Smooth muscle cell (in vitro differentiated cells): ENCODE results near the gene HOXD8. TPM values are rescaled to one million over a fixed set of nuclear protein-coding genes. Genes with fewer than 3 reads are reported as not detected.

ENCODE experiments used
- DNase-seq: peaks from one replicate; lab custom pipeline; 2025; ENCODE audit not compliant: unreplicated experiment; lab: John Stamatoyannopoulos, UW
- H2AFZ ChIP-seq: fragments of 200-600 bp; sonication (generic); 2 replicates; pipeline ENCODE4 v1.6.0; 2016; ENCODE audit warnings: antibody characterized with exemption, low read depth, mild to moderate bottlenecking
- H3F3A ChIP-seq: fragments of 200-600 bp; sonication (generic); 2 replicates; pipeline ENCODE4 v1.6.0; 2017; ENCODE audit warnings: antibody characterized with exemption, low read depth
- H3K27ac ChIP-seq: fragments of 200-600 bp; sonication (generic); 2 replicates; pipeline ENCODE4 v1.5.1; 2016; ENCODE audit warnings: low read depth, mild to moderate bottlenecking
- H3K27me3 ChIP-seq: fragments of 200-600 bp; sonication (generic); 2 replicates; pipeline ENCODE4 v1.6.1; 2016; ENCODE audit warnings: low read depth, mild to moderate bottlenecking
- H3K36me3 ChIP-seq: fragments of 200-600 bp; sonication (generic); 2 replicates; pipeline ENCODE4 v1.5.1; 2016; ENCODE audit warnings: low read depth
- H3K4me1 ChIP-seq: fragments of 200-600 bp; sonication (generic); 2 replicates; pipeline ENCODE4 v1.5.1; 2016; ENCODE audit warnings: low read depth
- H3K4me2 ChIP-seq: fragments of 200-600 bp; sonication (generic); 2 replicates; pipeline ENCODE4 v1.6.0; 2016; ENCODE audit warnings: mild to moderate bottlenecking
- H3K4me3 ChIP-seq: fragments of 200-600 bp; sonication (generic); 2 replicates; pipeline ENCODE4 v1.5.1; 2016; ENCODE audit warnings: mild to moderate bottlenecking
- H3K79me2 ChIP-seq: fragments of 200-600 bp; sonication (generic); 2 replicates; pipeline ENCODE4 v1.6.0; 2016; ENCODE audit warnings: low read depth, mild to moderate bottlenecking
- H3K9ac ChIP-seq: fragments of 200-600 bp; sonication (generic); 2 replicates; pipeline ENCODE4 v1.6.0; 2016; ENCODE audit warnings: low read depth
- H3K9me3 ChIP-seq: fragments of 200-600 bp; sonication (generic); replicated peaks from 2 replicates; pipeline ENCODE4 v1.5.1; 2016; ENCODE audit warnings: low read depth
- H4K20me1 ChIP-seq: fragments of 200-600 bp; sonication (generic); 2 replicates; pipeline ENCODE4 v1.6.0; 2016; ENCODE audit warnings: low read depth
- WGBS: methylation state at CpG from one replicate; pipeline ENCODE4 v1.1.7; 2016; ENCODE audit warnings: low lambda C conversion rate; 5-methylcytosine and 5-hydroxymethylcytosine counted together
- polyA plus RNA-seq: library from polyadenylated mRNA; unstranded; fragments of >200 nt; fragmentation: Nextera tagmentation; extraction: Ambion mirVana; gene quantifications from 2 replicates; pipeline ENCODE4 v1.2.1, GENCODE V29; 2016
- total RNA-seq: library from RNA; depleted of rRNA; stranded (reverse); fragments of >200 nt; gene quantifications from 2 replicates; pipeline ENCODE4 v1.2.3, GENCODE V29; 2014
- TF ChIP-seq, protein P1 (sequence below): fragments of 200-600 bp; sonication (generic); IDR thresholded peaks from 2 replicates; pipeline ENCODE4 v1.5.1; 2017; ENCODE audit warnings: borderline replicate concordance, mild to moderate bottlenecking, antibody characterized with exemption; ENCODE audit not compliant: insufficient read depth, poor library complexity, severe bottlenecking

HOXD8 gene
- total and polyA plus RNA-seq, 2 experiments from 2014 or later = 0.13 TPM; not detected in 1

DNA sequence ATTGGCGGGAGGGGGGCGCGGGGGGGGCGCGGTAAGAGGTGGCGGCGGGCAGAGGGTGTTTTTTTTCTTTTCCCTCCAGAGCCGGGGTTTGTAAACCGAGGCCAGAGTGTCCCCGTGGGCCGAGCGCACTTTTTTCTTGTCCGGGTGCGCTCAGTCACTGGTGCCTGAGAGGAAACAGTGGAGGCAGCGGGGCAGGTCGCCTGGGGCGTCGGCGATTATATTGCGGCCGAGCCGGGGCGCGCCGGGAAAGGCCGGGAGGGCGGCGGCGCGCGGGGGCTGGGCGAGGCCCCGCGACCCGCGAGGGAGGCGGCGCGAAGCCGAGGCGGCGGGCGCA, 275 bp downstream of the HOXD8 start:
- Histone ChIP-seq H3K36me3 (no peaks in the 10 kb centered on the region), H4K20me1 (peaks cover 2% of the 10 kb centered on the region), H3K4me3 (peak overlapping the region; percentile 54), H3K4me1 (peaks cover 7% of the 10 kb centered on the region), H3K27ac (no peak overlapping the region), H3K27me3 (peaks cover 98% of the 10 kb centered on the region), H3F3A (no peaks in the 10 kb centered on the region), H3K79me2 (no peaks in the 10 kb centered on the region), H3K9ac (no peak overlapping the region), H3K9me3 (no peaks in the 10 kb centered on the region), H2AFZ (no peak overlapping the region), H3K4me2 (peak overlapping the region; percentile 87)
- under 1% methylated on average over 21 of the region's 43 CpGs for WGBS
- TF ChIP-seq, protein P1, sequence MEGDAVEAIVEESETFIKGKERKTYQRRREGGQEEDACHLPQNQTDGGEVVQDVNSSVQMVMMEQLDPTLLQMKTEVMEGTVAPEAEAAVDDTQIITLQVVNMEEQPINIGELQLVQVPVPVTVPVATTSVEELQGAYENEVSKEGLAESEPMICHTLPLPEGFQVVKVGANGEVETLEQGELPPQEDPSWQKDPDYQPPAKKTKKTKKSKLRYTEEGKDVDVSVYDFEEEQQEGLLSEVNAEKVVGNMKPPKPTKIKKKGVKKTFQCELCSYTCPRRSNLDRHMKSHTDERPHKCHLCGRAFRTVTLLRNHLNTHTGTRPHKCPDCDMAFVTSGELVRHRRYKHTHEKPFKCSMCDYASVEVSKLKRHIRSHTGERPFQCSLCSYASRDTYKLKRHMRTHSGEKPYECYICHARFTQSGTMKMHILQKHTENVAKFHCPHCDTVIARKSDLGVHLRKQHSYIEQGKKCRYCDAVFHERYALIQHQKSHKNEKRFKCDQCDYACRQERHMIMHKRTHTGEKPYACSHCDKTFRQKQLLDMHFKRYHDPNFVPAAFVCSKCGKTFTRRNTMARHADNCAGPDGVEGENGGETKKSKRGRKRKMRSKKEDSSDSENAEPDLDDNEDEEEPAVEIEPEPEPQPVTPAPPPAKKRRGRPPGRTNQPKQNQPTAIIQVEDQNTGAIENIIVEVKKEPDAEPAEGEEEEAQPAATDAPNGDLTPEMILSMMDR = no peak
- no peak for DNase-seq

DNA sequence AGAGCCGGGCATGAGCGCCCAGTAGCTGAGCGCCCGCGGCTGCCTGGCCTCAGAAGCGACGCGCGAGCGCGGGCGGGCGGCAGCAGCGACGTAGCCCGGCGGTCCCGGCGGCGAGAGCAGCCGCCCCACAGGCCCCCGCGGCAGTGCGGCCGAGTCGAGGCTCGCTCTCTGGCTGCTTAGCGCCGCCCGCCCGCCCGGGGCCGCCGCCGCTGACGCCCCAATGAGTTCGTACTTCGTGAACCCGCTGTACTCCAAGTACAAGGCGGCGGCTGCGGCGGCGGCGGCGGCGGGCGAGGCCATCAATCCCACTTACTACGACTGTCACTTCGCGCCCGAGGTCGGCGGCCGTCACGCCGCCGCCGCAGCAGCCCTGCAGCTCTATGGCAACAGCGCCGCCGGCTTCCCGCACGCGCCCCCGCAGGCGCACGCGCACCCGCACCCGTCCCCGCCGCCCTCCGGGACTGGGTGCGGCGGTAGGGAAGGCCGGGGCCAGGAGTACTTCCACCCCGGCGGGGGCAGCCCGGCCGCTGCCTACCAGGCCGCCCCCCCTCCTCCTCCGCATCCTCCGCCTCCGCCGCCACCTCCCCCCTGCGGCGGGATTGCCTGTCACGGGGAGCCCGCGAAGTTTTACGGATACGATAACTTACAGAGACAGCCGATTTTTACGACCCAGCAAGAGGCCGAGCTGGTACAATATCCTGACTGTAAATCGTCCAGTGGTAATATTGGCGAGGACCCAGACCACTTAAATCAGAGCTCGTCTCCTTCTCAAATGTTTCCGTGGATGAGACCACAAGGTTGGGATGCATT, 847 bp downstream of the HOXD8 start:
- Histone ChIP-seq H3K4me1 (peaks cover 7% of the 10 kb centered on the region), H3F3A (no peaks in the 10 kb centered on the region), H3K27ac (no peak overlapping the region), H3K9ac (no peak overlapping the region), H4K20me1 (no peaks in the 10 kb centered on the region), H3K27me3 (peaks cover 98% of the 10 kb centered on the region), H3K9me3 (no peaks in the 10 kb centered on the region), H3K79me2 (no peaks in the 10 kb centered on the region), H3K36me3 (no peaks in the 10 kb centered on the region), H2AFZ (peak overlapping the region; percentile 15), H3K4me2 (peak overlapping the region; percentile 87), H3K4me3 (peak overlapping the region; percentile 54)
- 1% methylated on average over 56 of the region's 100 CpGs for WGBS
- DNase-seq = no peak
- TF ChIP-seq, protein P1 = no peak

DNA sequence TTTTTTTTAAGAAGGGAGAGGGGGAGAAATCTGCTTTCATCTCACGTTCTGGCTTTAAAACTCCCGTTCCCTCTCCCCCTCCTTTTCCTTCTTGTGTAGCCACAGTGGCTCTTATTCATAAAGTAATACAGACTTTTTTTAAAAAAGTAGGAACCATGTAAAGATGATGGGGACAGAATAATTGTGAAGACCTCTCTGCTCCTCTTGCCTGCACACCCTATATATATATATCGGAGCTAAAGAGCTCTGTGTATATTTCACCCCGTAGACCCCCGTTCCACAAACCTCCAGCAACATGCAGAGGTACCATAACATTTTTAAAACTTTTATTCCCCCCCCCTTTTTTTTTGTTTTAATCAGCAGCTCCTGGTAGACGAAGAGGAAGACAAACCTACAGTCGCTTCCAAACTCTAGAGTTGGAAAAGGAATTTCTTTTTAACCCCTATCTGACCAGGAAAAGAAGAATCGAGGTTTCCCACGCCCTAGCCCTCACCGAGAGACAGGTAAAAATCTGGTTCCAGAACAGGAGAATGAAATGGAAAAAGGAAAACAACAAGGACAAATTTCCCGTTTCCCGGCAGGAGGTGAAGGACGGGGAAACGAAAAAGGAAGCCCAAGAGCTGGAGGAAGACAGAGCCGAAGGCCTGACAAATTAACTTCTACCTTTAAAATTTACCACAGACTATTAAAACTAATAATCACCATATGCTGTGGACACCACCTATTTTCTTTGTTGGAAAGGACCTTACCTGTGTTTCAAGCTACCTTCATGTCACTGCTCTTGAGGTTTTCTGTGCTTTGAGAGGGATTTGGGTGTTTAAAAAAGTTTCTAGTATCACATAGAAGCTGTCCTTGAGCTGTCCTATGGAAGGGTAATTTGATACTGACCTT, 1.7 kb downstream of the HOXD8 start:
- Histone ChIP-seq H3K27ac (no peak overlapping the region), H3K4me3 (peak overlapping the region; percentile 54), H3K4me2 (peak overlapping the region; percentile 87), H3K36me3 (no peaks in the 10 kb centered on the region), H3K9me3 (no peaks in the 10 kb centered on the region), H3K27me3 (peaks cover 98% of the 10 kb centered on the region), H3F3A (no peaks in the 10 kb centered on the region), H3K4me1 (peaks cover 7% of the 10 kb centered on the region), H3K9ac (no peak overlapping the region), H4K20me1 (no peaks in the 10 kb centered on the region), H3K79me2 (no peaks in the 10 kb centered on the region), H2AFZ (no peak overlapping the region)
- WGBS = 31% methylated on average over 15 of the region's 15 CpGs
- DNase-seq = no peak
- TF ChIP-seq, protein P1 = no peak
